HAP-1 (cell line): Measurements from ENCODE around the gene SLX4IP.
"Not testable (repeated sequence)": the region's sequence is repeated elsewhere in the genome, so short reads cannot be mapped to it uniquely, and the experiment has no call there.

Experiments
- DNase-seq, 2 experiments: peaks; one replicate each; pipeline ENCODE4 v3.0.0-alpha.2; 2016 to 2020; ENCODE audit warnings: low spot score in 2 of 2
- H3K27me3 ChIP-seq: fragments of 250-450 bp; sonication (Bioruptor Pico); 2 replicates; pipeline ENCODE4 v1.5.1; 2020; ENCODE audit warnings: low read depth, mild to moderate bottlenecking, moderate library complexity
- H3K36me3 ChIP-seq: fragments of 250-450 bp; sonication (Bioruptor Pico); replicated peaks from 2 replicates; pipeline ENCODE4 v1.5.1; 2020; ENCODE audit warnings: mild to moderate bottlenecking
- H3K4me1 ChIP-seq: fragments of 250-450 bp; sonication (Bioruptor Pico); 2 replicates; pipeline ENCODE4 v1.5.1; 2020; ENCODE audit warnings: mild to moderate bottlenecking
- H3K4me3 ChIP-seq: fragments of 250-450 bp; sonication (Bioruptor Pico); 2 replicates; pipeline ENCODE4 v1.5.1; 2020; ENCODE audit warnings: mild to moderate bottlenecking, moderate library complexity
- H3K9me3 ChIP-seq: fragments of 250-450 bp; sonication (Bioruptor Pico); 2 replicates; pipeline ENCODE4 v1.5.1; 2020; ENCODE audit warnings: mild to moderate bottlenecking, moderate library complexity
- in situ Hi-C: fragments of 300-500 bp; cut with MboI; formaldehyde crosslinking; loops from 3 replicates; pipeline ENCODE4 v1.14.3; 2020; ENCODE audit warnings: low sequenced_read_pairs, inconsistent platforms, mixed read lengths

SLX4IP gene

DNA sequence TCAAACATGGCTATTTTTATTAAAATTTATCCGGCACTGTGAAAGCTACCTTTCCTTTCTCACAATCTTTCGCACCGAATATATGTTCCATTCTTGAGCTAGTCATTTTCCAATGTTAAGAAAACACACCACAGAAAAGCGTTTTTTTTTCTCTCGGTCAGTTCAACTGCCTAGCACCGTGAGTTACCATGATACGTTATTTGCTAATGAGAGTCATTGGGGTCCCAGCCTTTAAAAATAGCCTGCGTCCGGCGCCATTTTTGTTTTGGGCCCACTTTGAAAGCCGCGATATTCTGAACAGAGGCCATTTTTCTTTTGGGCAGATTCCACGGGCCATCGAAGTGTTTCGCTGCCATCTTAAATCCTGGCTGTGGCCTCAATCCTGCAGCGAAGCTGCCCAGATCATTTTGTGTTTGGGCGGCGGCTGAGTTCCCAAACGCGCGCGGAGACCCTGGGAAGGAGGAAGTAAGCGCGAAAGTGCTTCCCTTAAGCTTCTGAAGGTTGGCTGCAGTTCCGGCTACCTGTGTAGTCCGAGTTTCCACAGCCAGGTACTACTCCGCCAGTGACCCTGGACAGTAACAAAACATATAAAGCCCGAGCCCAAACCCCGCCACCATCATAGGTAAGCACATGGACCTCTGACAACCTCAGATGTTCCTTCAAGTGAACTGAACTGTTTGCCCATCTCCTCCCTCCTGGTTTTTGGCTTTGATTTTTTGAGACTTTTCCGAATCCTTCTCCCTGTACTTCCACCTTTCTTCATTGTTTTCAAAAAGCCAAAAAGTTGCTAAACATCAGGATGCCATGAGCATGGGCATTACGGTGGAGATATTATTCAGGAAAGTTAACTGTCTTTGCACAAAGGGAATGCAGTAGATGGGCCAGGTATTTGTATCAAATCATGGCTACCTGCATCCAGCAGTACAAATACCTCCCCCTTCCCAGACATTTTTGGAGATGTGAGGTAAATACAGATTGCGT lies at the start of gene SLX4IP:
TSS of gene SLX4IP (plus strand) at position 474 of the 981 bp plus-strand sequence. CDS start 22,900 bp downstream, outside the sequence.
- peak; percentile 93 to 95 for DNase-seq
- Histone ChIP-seq H3K4me1 (peaks cover 24% of the 10 kb centered on the region), H3K9me3 (no peaks in the 10 kb centered on the region), H3K27me3 (no peaks in the 10 kb centered on the region), H3K36me3 (no peaks in the 10 kb centered on the region), H3K4me3 (peak within 1 kb of the TSS; percentile 63)
- in situ Hi-C loops: no loop called here

DNA sequence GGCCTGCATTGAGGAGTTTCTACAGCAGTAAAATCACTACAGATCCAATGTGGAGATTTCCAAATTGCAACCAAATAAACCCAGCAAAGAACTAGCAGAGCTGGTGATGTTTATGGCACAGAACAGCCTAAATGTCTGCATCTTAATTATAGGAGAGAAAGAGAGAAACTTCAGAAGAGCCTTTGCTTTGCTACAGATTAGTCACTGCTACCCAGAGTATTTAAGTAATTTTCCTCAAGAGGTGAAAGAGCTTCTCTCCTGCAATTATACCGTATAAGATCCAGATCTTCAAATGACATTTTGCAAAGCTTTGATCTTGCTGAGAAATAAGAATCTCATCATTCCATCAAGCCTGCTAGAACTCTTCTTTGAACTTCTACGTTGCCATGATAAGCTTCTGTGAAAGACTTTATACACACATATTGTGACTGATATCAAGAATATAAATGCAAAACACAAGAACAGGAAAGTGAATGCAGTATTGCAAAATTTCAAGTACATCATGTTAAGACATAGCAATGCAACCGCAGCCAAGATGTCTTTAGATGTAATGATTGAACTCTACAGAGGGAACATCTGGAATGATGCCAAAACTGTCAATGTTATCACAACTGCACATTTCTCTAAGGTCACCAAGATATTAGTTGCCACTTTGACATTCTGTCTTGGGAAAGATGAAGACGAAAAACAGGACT lies 49.1 kb upstream of the SLX4IP start:
- peaks cover 12% of the 10 kb centered on the region for H3K4me1 ChIP-seq
- no peaks in the 10 kb centered on the region for H3K36me3 ChIP-seq
- peaks cover 3% of the 10 kb centered on the region; the same call in 1 of the 2 replicates for H3K9me3 ChIP-seq
- H3K4me3 ChIP-seq: no peak overlapping the region
- DNase-seq: no peak
- in situ Hi-C loops: no loop called here
- no peaks in the 10 kb centered on the region for H3K27me3 ChIP-seq

- in situ Hi-C loops: no loop called here
- Histone ChIP-seq H3K36me3 (no peaks in the 10 kb centered on the region), H3K4me1 (peaks cover 12% of the 10 kb centered on the region), H3K9me3 (peaks cover 3% of the 10 kb centered on the region; the same call in 1 of the 2 replicates), H3K4me3 (no peak overlapping the region), H3K27me3 (no peaks in the 10 kb centered on the region)
- no peak for DNase-seq
Measured at GRCh38 chr20:10387686-10388085, 47.4 kb upstream of the SLX4IP start.

GRCh38 chr20:10388597-10388996 lies 46.5 kb upstream of the SLX4IP start:
- DNase-seq: peak; percentile 57
- peaks cover 3% of the 10 kb centered on the region; the same call in 1 of the 2 replicates for H3K9me3 ChIP-seq
- peaks cover 12% of the 10 kb centered on the region for H3K4me1 ChIP-seq
- no peak overlapping the region for H3K4me3 ChIP-seq
- no peaks in the 10 kb centered on the region for H3K36me3 ChIP-seq
- no peaks in the 10 kb centered on the region for H3K27me3 ChIP-seq
- in situ Hi-C loops: no loop called here

- H3K4me3 ChIP-seq: no peak overlapping the region
- H3K9me3 ChIP-seq: peaks cover 3% of the 10 kb centered on the region; the same call in 1 of the 2 replicates
- H3K27me3 ChIP-seq: no peaks in the 10 kb centered on the region
- peaks cover 12% of the 10 kb centered on the region for H3K4me1 ChIP-seq
- in situ Hi-C loops: no loop called here
- DNase-seq: no peak
- no peaks in the 10 kb centered on the region for H3K36me3 ChIP-seq
Measured at GRCh38 chr20:10390709-10391108, 44.4 kb upstream of the SLX4IP start.

DNA sequence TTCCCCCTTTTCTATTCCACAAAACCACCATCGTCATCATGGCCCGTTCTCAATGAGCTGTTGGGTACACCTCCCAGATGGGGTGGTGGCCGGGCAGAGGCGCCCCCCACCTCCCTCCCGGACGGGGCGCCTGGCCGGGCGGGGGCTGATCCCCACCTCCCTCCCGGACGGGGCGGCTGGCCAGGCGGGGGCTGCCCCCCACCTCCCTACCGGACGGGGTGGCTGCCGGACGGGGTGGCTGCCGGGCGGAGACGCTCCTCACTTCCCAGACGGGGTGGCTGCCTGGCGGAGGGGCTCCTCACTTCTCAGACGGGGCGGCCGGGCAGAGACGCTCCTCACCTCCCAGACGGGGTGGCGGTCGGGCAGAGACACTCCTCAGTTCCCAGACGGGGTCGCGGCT lies 40.4 kb upstream of the SLX4IP start:
- H3K4me3 ChIP-seq, H3K36me3 ChIP-seq, H3K9me3 ChIP-seq, H3K4me1 ChIP-seq, H3K27me3 ChIP-seq, DNase-seq, in situ Hi-C loops: not testable (repeated sequence)

GRCh38 chr20:10398834-10399369 lies 36.2 kb upstream of the SLX4IP start:
- Histone ChIP-seq H3K27me3 (no peaks in the 10 kb centered on the region), H3K36me3 (no peaks in the 10 kb centered on the region), H3K9me3 (no peaks in the 10 kb centered on the region), H3K4me3 (no peak overlapping the region), H3K4me1 (no peaks in the 10 kb centered on the region)
- no peak for DNase-seq
- in situ Hi-C loops: no loop called here

DNA sequence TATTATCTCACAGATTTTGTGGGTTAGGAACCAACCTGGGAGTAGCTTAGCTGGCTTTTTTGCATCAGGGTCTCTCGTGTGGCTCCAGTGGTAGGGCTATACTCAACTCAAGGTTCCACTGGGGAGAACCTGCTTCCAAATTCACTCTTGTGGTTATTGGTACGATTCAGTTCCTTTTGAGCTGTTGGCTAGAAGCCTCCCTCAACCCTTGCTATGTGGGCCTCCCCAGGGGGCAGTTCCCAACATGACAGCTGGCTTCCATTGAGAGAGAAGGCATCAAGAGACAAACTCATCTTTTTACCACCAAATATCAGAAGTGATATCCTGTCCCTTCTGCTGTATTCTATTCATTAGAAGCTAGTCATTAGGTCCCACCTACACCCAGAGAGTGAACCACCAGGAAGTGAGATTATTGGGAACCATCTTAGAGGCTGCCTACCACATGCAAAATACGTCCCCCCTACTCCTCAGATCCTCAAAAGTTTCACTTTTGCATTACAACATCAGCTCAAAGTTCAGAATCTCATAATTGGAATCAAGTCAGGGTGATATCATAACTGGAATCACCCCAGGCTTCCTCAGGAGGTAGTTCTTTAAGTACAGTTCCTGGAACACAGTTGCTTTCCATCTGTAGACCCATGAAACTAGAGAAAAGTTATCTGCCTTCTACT lies 32.0 kb upstream of the SLX4IP start:
- in situ Hi-C loops: no loop called here
- no peaks in the 10 kb centered on the region for H3K27me3 ChIP-seq
- peaks cover 6% of the 10 kb centered on the region for H3K4me1 ChIP-seq
- H3K4me3 ChIP-seq: no peak overlapping the region
- DNase-seq: no peak
- peaks cover 6% of the 10 kb centered on the region for H3K36me3 ChIP-seq
- no peaks in the 10 kb centered on the region for H3K9me3 ChIP-seq

- no peaks in the 10 kb centered on the region for H3K27me3 ChIP-seq
- DNase-seq: no peak
- H3K36me3 ChIP-seq: peaks cover 6% of the 10 kb centered on the region
- in situ Hi-C loops: no loop called here
- no peaks in the 10 kb centered on the region for H3K9me3 ChIP-seq
- H3K4me3 ChIP-seq: no peak overlapping the region
- H3K4me1 ChIP-seq: peaks cover 8% of the 10 kb centered on the region
Measured at GRCh38 chr20:10404023-10404628, 31.0 kb upstream of the SLX4IP start.

- no peaks in the 10 kb centered on the region for H3K27me3 ChIP-seq
- in situ Hi-C loops: no loop called here
- DNase-seq: no peak
- peaks cover 8% of the 10 kb centered on the region for H3K4me1 ChIP-seq
- H3K9me3 ChIP-seq: no peaks in the 10 kb centered on the region
- H3K4me3 ChIP-seq: no peak overlapping the region
- peaks cover 6% of the 10 kb centered on the region for H3K36me3 ChIP-seq
Measured at GRCh38 chr20:10404959-10405530, 30.1 kb upstream of the SLX4IP start.

GRCh38 chr20:10408108-10408813 lies 26.8 kb upstream of the SLX4IP start:
- Histone ChIP-seq H3K4me3 (no peak overlapping the region), H3K4me1 (peaks cover 8% of the 10 kb centered on the region), H3K36me3 (peaks cover 16% of the 10 kb centered on the region), H3K9me3 (no peaks in the 10 kb centered on the region), H3K27me3 (no peaks in the 10 kb centered on the region)
- no peak for DNase-seq
- in situ Hi-C loops: no loop called here

- in situ Hi-C loops: no loop called here
- DNase-seq: no peak
- Histone ChIP-seq H3K36me3 (peaks cover 19% of the 10 kb centered on the region), H3K9me3 (no peaks in the 10 kb centered on the region), H3K27me3 (no peaks in the 10 kb centered on the region), H3K4me3 (no peak overlapping the region), H3K4me1 (peaks cover 28% of the 10 kb centered on the region)
Measured at GRCh38 chr20:10411673-10412072, 23.4 kb upstream of the SLX4IP start.
